HUES6 (cell line): Measurements from ENCODE around the gene OR1N2.
"Not testable (repeated sequence)": the region's sequence is repeated elsewhere in the genome, so short reads cannot be mapped to it uniquely, and the experiment has no call there.

ENCODE experiments used
- H3K27ac ChIP-seq: 2 replicates; pipeline ENCODE4 v1.7.0; 2013; ENCODE audit warnings: low read depth, mild to moderate bottlenecking, low read length, inconsistent platforms
- H3K27me3 ChIP-seq: 2 replicates; pipeline ENCODE4 v1.6.1; 2013; ENCODE audit warnings: low read length; ENCODE audit not compliant: control insufficient read depth, insufficient read depth
- H3K36me3 ChIP-seq: 2 replicates; pipeline ENCODE4 v1.6.1; 2013; ENCODE audit warnings: low read length; ENCODE audit not compliant: control insufficient read depth, insufficient read depth
- H3K4me1 ChIP-seq: 2 replicates; pipeline ENCODE4 v1.6.1; 2013; ENCODE audit warnings: low read length; ENCODE audit not compliant: control insufficient read depth, insufficient read depth
- H3K4me3 ChIP-seq: 2 replicates; pipeline ENCODE4 v1.5.1; 2013; ENCODE audit warnings: low read depth, low read length
- H3K9ac ChIP-seq: one replicate; pipeline ENCODE4 v1.6.1; 2013; ENCODE audit warnings: mild to moderate bottlenecking, low read length
- H3K9me3 ChIP-seq: 2 replicates; pipeline ENCODE4 v1.6.1; 2013; ENCODE audit warnings: low read depth, low read length; ENCODE audit not compliant: control insufficient read depth, insufficient read depth

OR1N2 gene

GRCh38 chr9:122538757-122539156 is 14.2 kb upstream of the OR1N2 start:
- Histone ChIP-seq H3K9ac (no peak overlapping the region), H3K27ac (no peak overlapping the region), H3K4me1 (no peaks in the 10 kb centered on the region), H3K36me3 (no peaks in the 10 kb centered on the region), H3K4me3 (no peak overlapping the region), H3K9me3 (peaks cover 5% of the 10 kb centered on the region; the same call in 1 of the 2 replicates), H3K27me3 (no peaks in the 10 kb centered on the region)

- no peaks in the 10 kb centered on the region for H3K9me3 ChIP-seq
- no peaks in the 10 kb centered on the region for H3K36me3 ChIP-seq
- H3K27me3 ChIP-seq, result no peaks in the 10 kb centered on the region
- no peak overlapping the region for H3K27ac ChIP-seq
- H3K4me3 ChIP-seq, result no peak overlapping the region
- no peaks in the 10 kb centered on the region for H3K4me1 ChIP-seq
- H3K9ac ChIP-seq, result no peak overlapping the region
These were observed 6.7 kb upstream of the OR1N2 start for GRCh38 chr9:122546196-122546595.

- no peaks in the 10 kb centered on the region for H3K4me1 ChIP-seq
- no peak overlapping the region for H3K4me3 ChIP-seq
- H3K36me3 ChIP-seq, result no peaks in the 10 kb centered on the region
- H3K27me3 ChIP-seq, result peaks cover 21% of the 10 kb centered on the region; the same call in 1 of the 2 replicates
- no peak overlapping the region for H3K27ac ChIP-seq
- no peaks in the 10 kb centered on the region; the same call in 1 of the 2 replicates for H3K9me3 ChIP-seq
- no peak overlapping the region for H3K9ac ChIP-seq
These were observed 1.5 kb upstream of the OR1N2 start for GRCh38 chr9:122551371-122551770.

- H3K27me3 ChIP-seq, result peaks cover 12% of the 10 kb centered on the region
- H3K36me3 ChIP-seq, result no peaks in the 10 kb centered on the region
- H3K4me3 ChIP-seq, result no peak overlapping the region
- 0 out of 2 replicates have a peak, but pooled peaks cover 3% of the 10 kb centered on the region for H3K9me3 ChIP-seq
- H3K4me1 ChIP-seq, result peaks cover 10% of the 10 kb centered on the region
- H3K27ac ChIP-seq, result no peak overlapping the region
- no peak overlapping the region for H3K9ac ChIP-seq
These were observed 8.5 kb downstream of the OR1N2 start for GRCh38 chr9:122561446-122561845.

- Histone ChIP-seq H3K9ac (no peak overlapping the region), H3K4me1 (peaks cover 10% of the 10 kb centered on the region), H3K36me3 (no peaks in the 10 kb centered on the region), H3K27me3 (peaks cover 12% of the 10 kb centered on the region), H3K9me3 (peaks cover 3% of the 10 kb centered on the region; the same call in 1 of the 2 replicates), H3K27ac (no peak overlapping the region), H3K4me3 (peak overlapping the region; percentile 26; the same call in 1 of the 2 replicates)
These were observed 9.3 kb downstream of the OR1N2 start for GRCh38 chr9:122562134-122562760.

GRCh38 chr9:122567901-122568300 is 15.0 kb downstream of the OR1N2 start:
- Histone ChIP-seq H3K9ac (no peak overlapping the region), H3K9me3 (peaks cover 4% of the 10 kb centered on the region; the same call in 1 of the 2 replicates), H3K4me1 (no peaks in the 10 kb centered on the region), H3K27ac (no peak overlapping the region), H3K4me3 (no peak overlapping the region), H3K27me3 (peaks cover 3% of the 10 kb centered on the region; the same call in 1 of the 2 replicates), H3K36me3 (no peaks in the 10 kb centered on the region)

- H3K9me3 ChIP-seq, result peaks cover 2% of the 10 kb centered on the region; the same call in 1 of the 2 replicates
- H3K27ac ChIP-seq, result no peak overlapping the region
- H3K36me3 ChIP-seq, result no peaks in the 10 kb centered on the region
- peaks cover 3% of the 10 kb centered on the region; the same call in 1 of the 2 replicates for H3K27me3 ChIP-seq
- no peaks in the 10 kb centered on the region for H3K4me1 ChIP-seq
- no peak overlapping the region for H3K4me3 ChIP-seq
- H3K9ac ChIP-seq, result no peak overlapping the region
These were observed 19.5 kb downstream of the OR1N2 start for GRCh38 chr9:122572456-122572855.

- H3K4me3 ChIP-seq, result no peak overlapping the region
- no peak overlapping the region for H3K9ac ChIP-seq
- no peak overlapping the region for H3K27ac ChIP-seq
- H3K36me3 ChIP-seq, result no peaks in the 10 kb centered on the region
- H3K27me3 ChIP-seq, result no peaks in the 10 kb centered on the region
- H3K4me1 ChIP-seq, result no peaks in the 10 kb centered on the region
- H3K9me3 ChIP-seq, result no peaks in the 10 kb centered on the region; the same call in 1 of the 2 replicates
These were observed 27.0 kb downstream of the OR1N2 start for GRCh38 chr9:122579874-122580273.

- Histone ChIP-seq H3K4me1 (no peaks in the 10 kb centered on the region), H3K4me3 (no peak overlapping the region), H3K27ac (no peak overlapping the region), H3K36me3 (no peaks in the 10 kb centered on the region), H3K9ac (no peak overlapping the region), H3K27me3 (no peaks in the 10 kb centered on the region), H3K9me3 (no peaks in the 10 kb centered on the region; the same call in 1 of the 2 replicates)
These were observed 27.4 kb downstream of the OR1N2 start for GRCh38 chr9:122580360-122580759.

GRCh38 chr9:122583284-122583683 is 30.4 kb downstream of the OR1N2 start, which contains the start of gene OR1L8:
Gene OR1L8, minus strand, starts transcription at chr9:122583384. Its CDS starts 14,907 bp downstream, at chr9:122568477.
- not testable (repeated sequence) for H3K27me3 ChIP-seq, H3K4me3 ChIP-seq, H3K9ac ChIP-seq, H3K27ac ChIP-seq, H3K4me1 ChIP-seq, H3K36me3 ChIP-seq, H3K9me3 ChIP-seq
